HG02870 (cell line): ENCODE results near the gene FKBP1A.
"Not testable (repeated sequence)": the region's sequence is repeated elsewhere in the genome, so short reads cannot be mapped to it uniquely, and the experiment has no call there.

Experiments
- ATAC-seq: cut with Tn5 transposase; IDR thresholded peaks from one replicate; pipeline ENCODE4 v1.9.1; 2021; ENCODE audit warnings: mild to moderate bottlenecking, moderate library complexity; ENCODE audit not compliant: unreplicated experiment

Gene FKBP1A

GRCh38 chr20:1368448-1369199, 24.2 kb downstream of the FKBP1A start:
- ATAC-seq, result no peak

- no peak for ATAC-seq
These were observed 25.4 kb downstream of the FKBP1A start for GRCh38 chr20:1367479-1367878.

- no peak for ATAC-seq
These were observed 28.7 kb downstream of the FKBP1A start for GRCh38 chr20:1364106-1364505.

- ATAC-seq, result no peak
These were observed 29.3 kb downstream of the FKBP1A start for GRCh38 chr20:1363522-1363921.

- no peak for ATAC-seq
These were observed 30.4 kb downstream of the FKBP1A start for GRCh38 chr20:1362484-1362883.

- ATAC-seq, result no peak
These were observed 32.6 kb downstream of the FKBP1A start for GRCh38 chr20:1360094-1360846.

GRCh38 chr20:1357921-1358671, 34.8 kb downstream of the FKBP1A start:
- no peak for ATAC-seq

- no peak for ATAC-seq
These were observed 38.9 kb downstream of the FKBP1A start for GRCh38 chr20:1353956-1354355.

GRCh38 chr20:1346315-1346969, 46.4 kb downstream of the FKBP1A start:
- no peak for ATAC-seq

- ATAC-seq, result no peak
These were observed 47.1 kb downstream of the FKBP1A start for GRCh38 chr20:1345756-1346093.

GRCh38 chr20:1345030-1345755, 47.7 kb downstream of the FKBP1A start:
- ATAC-seq, result no peak

GRCh38 chr20:1343446-1344124, 49.3 kb downstream of the FKBP1A start:
- not testable (repeated sequence) for ATAC-seq

- ATAC-seq, result no peak
These were observed 51.1 kb downstream of the FKBP1A start for GRCh38 chr20:1341561-1342265.

GRCh38 chr20:1338801-1339200, 54.1 kb downstream of the FKBP1A start:
- ATAC-seq, result no peak

- no peak for ATAC-seq
These were observed 54.8 kb downstream of the FKBP1A start for GRCh38 chr20:1338096-1338495.

- no peak for ATAC-seq
These were observed 55.4 kb downstream of the FKBP1A start for GRCh38 chr20:1337441-1337840.

GRCh38 chr20:1336699-1337367, 56.0 kb downstream of the FKBP1A start:
- ATAC-seq, result no peak

- ATAC-seq, result no peak
These were observed 56.7 kb downstream of the FKBP1A start for GRCh38 chr20:1335961-1336698.
